Islet of Langerhans (tissue), 1 donor: Measurements from ENCODE around the gene RXFP3.

Experiments
- FAIRE-seq: peaks from one replicate; lab custom pipeline; 2011; peaks lifted over from hg19 to GRCh38; lab: Jason Lieb, UNC

Gene RXFP3

DNA sequence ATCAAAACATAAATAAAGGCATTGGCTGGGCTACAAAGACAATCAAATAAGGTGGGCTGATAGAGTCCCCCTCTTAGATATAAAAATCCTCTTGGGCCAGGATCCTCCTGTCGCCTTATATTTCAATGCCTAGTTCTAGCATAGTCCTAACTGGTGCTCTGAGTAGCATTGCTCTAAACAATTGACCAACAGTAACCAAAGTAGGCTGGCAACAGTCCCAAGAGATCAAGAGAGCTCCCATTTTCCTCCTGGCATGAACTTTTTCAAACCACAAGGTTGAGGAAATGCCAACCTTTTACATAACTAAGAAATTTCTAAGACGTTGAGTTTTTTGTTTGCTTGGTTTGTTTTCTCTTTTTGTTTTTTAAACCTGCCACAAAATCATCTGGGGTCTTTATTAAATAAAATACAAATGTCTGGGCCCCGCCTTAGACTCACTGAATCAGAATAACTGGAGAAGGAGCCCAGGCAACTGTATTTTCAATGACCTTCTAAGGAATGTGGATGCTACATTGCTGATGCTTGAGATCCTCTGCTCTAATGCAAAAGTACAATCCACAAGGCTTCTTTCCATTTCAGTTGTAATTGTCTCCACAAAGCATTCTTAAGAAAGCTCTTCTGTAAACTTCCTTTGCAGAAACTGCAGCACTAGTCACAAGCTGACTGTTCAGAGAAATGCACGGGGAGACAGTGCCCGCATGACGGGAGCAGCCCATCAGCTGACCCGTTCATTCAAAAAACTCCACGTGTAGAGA, 45.4 kb downstream of the RXFP3 start:
- no peak for FAIRE-seq

DNA sequence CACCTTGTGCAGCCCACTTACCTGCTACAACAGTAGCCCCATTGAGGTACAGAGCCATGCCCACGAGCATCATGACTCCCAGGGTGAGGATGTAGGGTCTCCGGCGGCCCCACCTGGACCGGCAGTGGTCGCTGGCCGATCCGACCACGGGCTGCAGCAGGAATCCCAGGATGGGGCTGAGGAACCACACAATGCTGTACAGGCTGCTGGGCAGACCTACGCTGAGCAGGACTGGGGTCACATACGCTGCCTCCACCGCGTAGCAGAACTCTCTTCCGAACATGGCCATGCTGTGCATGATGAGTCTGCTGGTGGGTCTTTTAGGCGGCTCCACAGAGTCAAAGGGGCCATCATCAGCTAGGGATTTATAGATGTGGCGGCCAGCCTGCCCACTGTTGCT, 48.0 kb downstream of the RXFP3 start:
- FAIRE-seq = no peak

DNA sequence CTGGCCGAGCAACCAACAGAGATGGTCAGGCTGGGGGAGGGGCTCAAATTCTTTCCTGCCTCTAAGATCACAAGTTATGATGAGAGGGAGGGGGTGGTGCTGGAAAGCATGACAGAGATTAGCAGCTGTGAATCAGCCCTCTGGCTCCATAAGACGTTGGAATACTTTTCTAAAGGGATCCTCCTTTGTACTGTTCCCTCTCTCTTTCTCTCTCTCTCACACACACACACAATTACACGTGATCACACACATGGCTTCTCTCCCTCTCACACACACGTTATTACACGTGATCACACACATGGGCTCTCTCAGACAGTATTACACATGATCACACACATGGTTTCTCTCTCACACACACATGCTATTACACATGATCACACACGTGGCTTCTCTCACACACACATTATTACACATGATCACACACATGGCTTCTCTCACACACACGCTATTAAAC, 48.5 kb downstream of the RXFP3 start, which contains the start of gene SLC45A2:
Gene SLC45A2 (minus strand): TSS at position 23 of the 454 bp plus-strand sequence. CDS start 110 bp downstream, outside the sequence.
- no peak for FAIRE-seq

DNA sequence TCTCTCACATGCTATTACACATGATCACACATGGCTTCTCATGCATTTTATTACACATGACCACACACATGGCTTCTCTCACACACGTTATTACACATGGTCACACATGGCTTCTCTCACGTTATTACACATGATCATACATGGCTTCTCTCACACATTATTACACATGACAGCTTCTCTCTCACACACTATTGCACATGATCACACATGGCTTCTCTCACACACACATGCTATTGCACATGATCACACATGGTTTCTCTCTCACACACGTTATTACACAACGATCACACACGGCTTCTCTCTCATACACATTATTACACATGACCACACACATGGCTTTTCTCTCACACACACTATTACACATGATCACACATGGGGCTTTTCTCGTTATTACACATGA, 49.3 kb downstream of the RXFP3 start:
- no peak for FAIRE-seq
